Central memory CD4-positive, alpha-beta T cell (primary cell): Measurements from ENCODE around the gene TTC3.
"Not testable (repeated sequence)": the region's sequence is repeated elsewhere in the genome, so short reads cannot be mapped to it uniquely, and the experiment has no call there.

Experiments used
- DNase-seq: peaks from one replicate; pipeline ENCODE4 v3.0.0; 2022

TTC3 gene

DNA sequence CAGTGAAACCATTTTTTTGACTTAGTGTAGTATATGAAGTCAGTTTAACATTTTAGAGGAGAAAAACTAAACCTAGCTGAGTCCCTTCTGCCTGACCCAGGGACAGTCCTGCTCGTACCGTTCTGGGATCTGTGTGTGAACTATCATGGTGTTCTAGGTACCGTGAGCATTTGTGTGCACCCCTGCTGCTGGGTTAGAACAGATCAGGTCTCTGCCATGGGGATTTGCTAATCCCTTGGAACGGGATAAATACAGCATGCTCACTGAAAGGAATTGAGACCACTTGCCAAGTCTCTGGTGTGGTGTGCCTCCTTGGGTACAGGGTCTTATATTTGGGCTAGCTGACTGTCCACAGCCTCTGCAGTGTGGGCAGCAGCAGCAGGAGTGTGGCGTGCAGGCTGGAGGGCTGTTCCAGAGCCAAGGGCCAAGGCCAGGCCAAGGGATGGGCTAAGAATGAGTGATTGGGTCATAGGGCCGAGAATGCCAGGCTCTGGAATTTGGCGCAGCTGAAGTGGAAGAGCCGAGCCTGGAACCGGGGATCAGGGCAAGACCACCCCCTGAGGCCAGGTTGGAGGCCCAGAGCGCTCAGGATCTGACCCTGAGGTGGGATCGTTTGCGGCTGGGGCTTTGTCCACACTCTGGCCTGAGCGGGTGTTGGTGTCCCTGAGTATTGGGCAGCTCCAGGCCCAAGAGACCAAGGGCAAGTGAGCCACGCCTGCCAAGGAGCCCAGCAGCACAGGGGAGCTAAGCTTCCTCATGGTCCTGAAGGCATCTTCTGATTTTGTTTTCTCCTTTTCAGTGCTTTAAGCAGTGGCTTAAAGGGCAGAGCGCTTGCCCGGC is 127.8 kb downstream of the TTC3 start:
- DNase-seq = no peak

DNA sequence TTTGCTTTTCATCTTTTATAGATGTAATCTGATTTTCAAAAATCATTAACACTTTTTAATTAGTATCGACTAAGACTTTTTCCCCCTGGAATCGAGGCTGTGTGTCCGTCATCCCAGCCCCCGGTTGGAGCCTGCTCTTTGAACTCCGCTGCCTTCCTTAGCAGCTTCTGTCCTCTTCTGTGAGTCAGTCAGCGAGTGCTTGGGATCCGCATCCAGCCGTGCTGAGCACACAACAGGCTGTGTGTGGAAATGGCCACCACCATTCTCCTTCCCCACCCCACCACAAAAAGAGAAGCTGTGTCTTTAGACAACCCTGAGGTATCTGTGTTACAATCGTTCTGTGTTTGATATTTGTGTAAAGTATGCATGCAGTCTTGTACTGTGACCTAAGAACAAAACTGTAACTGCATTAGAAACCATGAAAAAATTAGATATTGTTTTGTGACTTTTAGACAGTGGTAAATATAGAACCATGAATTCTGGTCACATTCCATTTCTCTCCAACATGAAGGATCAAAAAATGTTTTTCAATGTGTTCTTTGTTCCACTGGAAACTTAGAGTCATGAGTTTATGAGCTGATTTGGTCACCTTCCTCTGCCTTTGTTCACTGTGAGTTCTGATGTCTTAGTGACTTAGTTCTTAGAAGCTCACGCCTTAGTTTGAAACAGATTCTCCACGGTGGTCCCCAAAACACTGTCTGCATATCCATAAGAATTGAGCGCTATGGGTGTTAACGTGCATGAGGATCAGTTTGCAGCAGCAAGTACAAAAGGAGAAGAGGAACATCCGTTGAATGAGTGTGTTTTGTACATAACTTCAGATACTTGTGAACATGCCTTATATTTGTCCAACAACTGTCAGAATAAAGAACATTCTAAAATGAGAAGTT is 129.4 kb downstream of the TTC3 start:
- DNase-seq = no peak

DNA sequence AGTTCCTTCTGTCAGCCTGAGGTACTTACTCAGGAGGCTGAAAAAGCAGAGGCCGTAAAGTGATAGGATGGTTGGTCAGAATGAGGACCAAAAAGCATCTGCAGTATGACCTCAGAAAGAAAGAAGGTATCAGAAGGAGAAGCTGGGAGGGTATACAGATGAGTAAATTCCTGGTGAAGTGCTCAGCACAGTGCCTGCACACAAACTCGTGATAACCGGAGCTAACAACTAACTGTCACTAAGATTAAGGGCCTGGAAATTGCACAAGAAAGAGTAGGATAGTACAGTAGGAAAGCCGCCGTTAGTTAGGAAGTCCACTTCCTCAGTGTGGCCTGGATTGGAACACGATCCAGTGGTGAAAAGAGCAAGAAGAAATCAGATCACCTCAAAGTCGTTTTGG is 131.5 kb downstream of the TTC3 start:
- no peak for DNase-seq

DNA sequence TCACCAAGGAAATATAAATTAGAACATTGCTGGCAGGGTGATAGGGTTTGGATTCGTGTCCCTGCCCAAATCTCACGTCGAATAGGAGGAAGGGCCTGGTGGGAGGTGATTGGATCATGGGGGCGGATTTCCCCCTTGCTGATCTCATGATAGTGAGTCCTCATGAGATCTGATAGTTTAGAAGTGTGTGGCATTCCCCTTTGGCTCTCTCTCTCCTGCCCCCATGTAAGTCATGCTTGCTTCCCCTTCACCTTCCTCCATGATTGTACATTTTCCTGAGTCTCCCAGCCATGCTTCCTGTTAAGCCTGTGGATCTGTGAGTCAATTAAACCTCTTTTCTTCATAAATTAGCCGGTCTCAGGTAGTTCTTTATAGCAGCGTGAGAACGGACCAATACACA is 133.4 kb downstream of the TTC3 start:
- no peak for DNase-seq

DNA sequence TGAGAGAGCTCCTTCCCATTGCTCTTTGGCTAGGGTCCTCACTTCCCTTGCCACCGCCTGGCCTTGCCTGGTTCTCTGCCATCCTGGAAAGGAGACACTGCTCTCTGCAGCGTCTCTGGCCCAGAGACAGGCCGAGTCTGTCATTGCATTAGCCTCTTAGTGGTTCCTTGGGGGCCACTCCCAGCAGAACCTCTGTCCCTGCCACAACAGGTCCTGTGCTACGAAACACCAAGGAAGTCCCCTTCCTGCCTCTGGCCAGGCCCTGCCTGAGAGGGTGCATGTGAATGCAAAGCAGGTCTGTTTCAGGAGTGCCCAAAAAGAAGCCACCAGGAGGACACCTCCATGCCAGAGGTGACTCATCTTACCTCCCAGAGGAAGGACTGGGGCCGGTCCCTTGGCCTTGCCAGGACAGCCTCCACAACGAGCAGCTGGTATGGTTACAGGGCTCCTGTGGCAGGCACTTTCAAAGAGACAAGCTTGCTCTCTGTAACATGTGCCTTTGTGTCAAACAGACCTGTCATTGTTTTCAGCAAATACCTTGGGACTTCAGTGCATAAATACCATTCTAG is 134.5 kb downstream of the TTC3 start:
- DNase-seq = no peak

DNA sequence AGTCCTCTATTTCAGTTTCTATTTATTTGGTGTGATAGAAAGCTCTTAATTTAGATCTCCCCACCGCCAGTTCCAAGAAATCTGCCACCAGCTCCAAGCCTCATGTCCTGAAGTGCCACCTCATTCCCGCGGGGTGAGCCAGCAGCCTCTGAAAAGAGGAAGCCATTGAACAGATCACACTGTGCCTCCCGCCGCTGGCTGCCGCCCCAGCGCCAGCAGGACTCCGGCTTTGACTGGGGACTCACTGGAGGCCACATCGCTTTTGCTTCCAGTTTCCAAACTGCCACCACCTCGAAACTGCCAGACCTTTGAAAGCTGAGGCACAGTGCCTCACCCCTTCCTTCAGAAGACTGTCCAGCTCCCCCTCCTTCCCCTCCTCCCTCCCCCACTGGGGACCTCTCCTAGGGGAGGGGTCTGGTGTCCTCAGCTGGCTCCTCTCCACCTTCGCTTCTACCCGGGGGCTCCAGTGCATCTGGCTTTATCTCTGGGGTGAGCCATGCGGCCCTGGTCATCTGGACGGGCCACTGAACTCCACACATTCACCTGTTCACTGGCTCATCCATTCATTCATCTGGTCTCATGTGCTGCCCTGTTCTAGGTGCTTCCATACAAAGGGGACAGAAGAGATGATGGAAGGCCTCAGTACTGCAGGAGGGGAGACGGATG is 135.1 kb downstream of the TTC3 start:
- no peak for DNase-seq

DNA sequence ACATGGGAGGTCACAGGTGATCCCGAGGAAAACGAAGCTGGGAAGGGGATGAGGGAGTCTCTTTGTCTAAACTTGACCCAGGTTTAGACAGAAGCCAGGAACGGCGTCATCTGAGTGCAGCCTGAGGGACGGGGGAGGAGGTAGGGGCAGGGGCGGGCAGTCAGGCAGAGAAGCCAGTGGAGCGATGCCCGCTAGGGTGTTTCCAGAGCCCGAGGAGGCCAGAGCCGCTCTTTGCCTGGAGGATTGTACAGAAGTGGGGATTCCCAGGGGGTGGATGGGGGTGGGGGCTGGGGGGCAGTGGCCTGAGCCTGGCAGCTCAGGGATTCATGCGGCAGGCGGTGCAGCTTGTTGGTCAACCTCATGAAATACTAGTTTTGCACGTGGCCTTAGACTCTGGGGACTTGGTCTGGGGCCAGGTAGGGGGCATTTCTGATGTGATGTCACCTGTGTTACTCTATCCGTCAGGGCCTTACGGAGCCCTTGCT is 135.7 kb downstream of the TTC3 start:
- no peak for DNase-seq

DNA sequence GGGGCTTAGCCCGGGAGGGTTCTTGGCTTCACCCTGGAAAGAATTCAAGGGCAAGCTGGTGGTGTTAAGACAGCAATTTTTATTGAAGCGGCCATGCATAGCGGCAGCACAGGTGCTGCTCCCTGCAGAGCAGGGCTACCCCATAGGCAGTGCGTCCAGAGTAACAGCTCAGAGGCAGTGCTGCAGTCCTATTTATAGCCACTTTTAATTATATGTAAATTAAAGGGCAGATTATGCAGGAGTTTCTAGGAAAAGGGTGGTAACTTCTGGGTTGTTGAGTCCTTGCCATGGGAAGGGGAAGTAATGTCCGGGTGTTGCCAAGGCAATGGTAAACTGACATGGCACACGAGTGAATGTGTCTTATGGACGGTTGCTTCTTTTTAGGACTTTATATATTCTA is 137.1 kb downstream of the TTC3 start:
- no peak for DNase-seq

DNA sequence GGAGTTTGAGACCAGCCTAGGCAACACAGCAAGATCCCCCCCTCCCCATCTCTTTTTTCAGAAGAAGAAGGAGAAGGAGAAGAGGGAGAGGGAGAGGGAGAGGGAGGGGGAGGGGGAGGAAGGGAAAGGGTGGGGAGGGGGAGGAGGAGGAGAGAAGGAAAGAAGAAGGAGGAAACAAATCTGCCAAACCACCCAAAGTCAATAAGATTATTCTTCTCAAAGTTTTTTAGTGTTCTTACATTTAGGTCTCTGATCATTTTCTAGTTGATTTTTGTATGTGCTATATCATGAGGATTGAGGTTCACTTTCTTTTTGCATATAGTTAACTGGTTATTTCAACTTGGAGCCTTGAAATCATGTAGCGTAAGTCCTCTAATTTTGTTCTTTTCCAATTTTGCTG is 137.7 kb downstream of the TTC3 start:
- no peak for DNase-seq

DNA sequence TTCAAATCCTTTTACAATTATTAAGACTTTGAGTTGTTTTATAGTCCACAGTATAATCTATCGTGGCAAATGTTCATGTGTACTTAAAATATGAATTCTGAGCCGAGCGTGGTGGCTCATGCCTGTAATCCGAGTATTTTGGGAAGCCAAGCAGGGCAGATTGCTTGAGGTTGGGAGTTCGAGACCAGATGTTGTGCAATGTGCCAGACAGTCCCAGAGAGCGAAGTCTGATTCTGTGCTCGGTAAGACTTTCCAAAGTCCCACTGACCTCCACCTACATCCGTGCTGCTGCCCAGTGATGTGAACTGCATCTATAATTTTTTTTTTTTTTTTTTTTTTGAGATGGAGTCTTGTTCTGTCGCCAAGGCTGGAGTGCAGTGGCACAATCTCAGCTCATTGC is 141.9 kb downstream of the TTC3 start:
- no peak for DNase-seq

DNA sequence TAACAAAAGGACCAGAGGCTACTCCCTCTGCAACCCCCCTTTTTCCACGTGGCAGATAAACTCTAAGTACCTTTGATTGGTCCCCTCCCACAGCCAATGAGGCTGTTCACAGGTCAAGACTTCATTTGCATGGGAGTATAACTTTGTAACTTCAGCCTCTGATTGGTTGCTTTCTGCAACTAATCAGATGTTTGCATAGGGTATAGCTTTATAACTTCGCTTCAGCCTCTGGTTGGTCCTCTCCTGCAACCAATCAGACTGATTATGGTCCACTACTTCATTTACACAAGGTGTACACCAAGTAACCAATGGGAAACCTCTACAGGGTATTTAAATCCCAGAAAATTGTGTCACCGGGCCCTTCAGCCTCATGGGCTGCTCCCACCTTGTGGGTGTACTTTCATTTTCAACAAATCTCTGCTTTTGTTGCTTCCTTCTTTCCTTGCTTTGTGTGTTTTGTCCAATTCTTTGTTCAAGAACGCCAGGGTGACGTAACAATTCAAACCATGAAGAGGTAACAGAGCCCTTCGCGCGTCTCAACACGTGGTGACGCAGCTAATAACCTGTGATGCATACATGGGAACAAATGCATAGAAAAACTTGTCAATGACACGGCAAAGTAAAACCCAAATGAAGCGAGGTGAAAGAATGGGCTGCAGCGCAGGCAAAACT is 146.8 kb downstream of the TTC3 start:
- peak; percentile 23 for DNase-seq

DNA sequence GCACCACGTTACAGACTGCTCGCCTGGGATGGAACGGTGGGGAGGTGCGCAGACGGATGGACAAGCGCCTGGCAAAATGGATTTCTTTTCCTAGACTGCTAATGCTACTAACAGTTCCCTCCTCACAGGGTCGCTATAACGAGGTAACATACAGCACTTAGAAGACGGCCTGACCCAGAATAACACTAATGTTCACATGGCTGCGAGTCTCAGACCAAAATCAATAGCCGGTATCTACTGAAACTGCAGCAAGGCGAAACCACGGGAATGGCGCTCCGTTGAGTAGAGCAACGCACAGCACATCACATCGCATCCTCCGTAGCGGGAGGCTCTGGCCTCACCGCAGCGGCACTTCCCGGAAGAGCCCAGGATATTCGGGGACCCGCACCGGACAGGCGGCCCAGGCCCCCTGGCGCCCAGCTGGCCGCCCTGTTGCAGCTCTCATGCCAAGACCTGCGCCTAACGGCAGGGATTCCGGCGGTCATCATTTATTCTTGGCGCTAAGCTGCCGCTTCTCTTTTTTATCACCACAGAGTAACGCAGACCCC is 147.5 kb downstream of the TTC3 start:
- DNase-seq = peak; percentile 38

DNA sequence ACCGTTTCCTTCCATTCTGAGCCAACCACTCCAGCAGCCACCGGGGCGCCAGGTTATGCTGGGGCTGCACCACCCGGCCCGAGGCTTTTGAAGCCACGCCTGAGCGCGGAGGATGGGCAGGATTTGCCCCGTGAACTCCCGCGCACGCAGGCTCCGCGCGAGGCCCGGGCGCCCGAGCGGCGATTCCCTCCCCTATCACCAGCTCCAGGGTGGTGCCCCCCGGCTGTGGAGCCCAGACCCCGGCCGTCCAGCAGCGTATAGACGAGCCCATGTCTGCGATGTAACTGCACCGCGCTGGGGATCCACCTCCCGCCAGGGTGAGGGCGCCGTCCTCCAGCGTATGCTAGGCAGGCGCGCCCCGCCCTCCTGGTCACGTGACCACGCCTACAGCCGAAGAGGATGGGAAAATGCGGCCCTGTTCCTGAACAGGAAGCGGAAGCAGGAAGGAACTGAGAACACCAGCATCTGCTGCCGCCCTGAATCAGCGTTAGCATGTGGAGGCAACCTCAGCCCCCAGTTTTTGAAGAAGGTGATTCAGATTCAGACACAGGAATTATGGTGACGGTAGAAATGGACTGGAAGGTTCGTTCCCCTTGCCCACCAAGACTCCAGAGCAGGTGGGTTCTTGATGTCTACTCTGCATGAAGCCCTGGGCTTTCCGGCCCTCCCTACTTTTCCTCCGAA is 148.1 kb downstream of the TTC3 start:
- DNase-seq = peak; percentile 88

DNA sequence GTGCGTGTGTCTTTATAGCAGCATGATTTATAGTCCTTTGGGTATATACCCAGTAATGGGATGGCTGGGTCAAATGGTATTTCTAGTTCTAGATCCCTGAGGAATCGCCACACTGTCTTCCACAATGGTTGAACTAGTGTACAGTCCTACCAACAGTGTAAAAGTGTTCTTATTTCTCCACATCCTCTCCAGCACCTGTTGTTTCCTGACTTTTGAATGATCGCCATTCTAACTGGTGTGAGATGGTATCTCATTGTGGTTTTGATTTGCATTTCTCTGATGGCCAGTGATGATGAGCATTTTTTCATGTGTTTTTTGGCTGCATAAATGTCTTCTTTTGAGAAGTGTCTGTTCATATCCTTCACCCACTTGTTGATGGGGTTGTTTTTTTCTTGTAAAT is 149.2 kb downstream of the TTC3 start:
- not testable (repeated sequence) for DNase-seq

DNA sequence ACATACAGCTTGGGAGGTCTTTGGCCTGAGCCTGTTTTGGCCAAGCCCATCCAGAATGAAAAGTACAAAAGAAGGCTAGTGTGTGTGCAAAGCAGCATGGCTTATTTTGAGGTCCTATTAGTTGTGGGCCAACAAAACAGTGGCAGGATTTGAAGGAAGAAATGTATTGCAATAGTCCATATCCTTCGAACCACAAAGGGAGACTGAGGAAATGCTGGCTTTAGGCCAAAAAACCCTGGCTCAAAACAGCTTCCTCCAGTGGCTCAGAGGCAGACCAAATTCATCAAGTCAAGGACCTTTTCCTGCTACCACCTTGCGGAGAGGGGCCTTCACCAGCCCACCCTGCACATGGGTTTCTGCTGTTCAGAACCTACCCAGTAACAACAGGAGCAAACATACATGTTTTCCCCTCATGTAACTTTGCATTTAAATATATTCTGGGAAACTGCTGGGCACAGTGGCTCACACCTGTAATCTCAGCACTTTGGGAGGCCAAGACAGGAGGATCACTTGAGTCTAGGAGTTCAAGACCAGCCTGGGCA is 150.8 kb downstream of the TTC3 start:
- DNase-seq = no peak

DNA sequence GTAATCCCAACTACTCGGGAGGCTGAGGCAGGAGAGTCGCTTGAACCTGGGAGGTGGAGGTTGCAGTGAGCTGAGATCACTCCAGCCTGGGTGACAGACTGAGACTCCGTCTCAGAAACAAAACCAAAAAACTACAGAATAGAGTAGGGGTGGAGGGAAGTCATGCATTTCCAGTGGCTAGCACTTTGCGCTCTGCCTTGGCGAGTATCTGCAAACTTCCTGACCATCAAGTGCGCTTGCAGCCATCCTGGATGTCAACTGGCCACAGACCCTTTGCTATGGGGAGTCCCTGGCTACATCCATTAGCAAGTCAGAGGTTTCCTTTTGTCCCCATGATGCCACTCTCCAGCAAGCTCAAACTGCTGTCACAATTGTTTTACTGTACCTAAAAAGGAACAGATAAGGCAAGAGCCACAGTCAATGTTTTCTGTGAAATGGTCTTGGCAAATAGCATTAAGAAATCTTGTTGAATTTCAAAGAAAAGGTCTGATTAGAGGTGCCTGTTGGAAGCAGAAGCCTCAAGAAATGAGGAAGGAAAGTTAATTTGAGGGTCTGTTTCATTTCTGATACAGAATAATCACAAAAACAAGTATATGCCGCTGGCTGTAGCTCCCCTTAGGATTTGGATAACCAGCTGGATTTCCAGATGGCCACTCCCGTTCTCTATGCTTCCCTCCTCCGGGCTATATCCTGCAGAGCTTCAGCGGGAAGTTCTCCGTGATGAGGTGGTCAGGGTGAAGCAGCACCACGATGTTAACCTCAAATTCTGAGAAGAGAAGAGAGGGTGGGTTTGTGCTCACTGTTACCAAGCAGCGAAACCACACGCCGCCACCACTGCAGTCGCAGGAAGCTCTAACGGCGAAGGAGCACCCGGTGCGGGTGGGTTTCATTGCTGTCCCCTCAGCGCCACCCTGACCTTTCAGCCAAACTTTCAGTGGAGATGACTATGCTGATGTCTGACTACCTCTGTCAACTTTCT is 152.1 kb downstream of the TTC3 start:
- peak; percentile 35 for DNase-seq

DNA sequence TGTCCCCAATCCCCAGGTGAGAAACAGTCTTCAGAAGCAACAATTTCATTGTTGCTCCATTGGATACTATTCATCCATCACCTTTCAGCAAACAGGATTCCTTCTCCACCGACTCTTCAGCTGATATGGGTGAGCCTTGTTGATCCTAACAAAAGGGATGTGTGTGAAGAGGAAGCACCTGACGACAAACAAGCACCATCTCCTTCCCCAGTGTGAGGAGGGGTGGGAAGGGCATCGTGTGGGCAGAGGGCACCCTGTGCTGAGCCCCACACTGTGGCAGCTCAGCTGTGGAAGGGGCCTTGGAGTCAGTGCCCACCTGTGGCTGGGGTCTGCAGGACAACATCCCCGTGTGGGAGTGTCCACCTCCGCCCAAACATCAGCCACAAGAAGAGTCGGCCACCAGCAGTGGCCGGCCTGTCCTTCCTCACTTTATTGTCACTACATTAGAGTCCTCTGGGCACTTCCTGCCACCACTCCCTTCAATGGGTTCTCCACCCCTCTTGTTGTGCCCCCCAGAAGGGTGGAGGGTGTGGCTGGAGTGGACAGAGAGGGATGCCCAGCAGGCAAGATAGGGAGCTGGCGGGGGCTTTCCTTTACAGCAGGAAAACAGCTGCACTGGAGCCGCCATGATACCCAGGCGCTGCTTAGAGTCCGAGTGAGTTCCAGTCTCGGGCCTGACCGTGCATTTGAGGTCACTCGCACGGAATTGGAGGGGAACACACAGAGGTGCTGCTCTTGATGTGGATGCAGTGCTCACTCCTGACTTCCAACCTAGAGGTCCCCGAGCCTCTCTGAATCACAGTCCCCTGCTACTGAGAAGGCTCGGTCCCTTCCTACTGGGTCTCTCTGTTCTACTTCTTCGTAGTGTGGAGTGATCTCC is 153.2 kb downstream of the TTC3 start:
- DNase-seq = no peak

DNA sequence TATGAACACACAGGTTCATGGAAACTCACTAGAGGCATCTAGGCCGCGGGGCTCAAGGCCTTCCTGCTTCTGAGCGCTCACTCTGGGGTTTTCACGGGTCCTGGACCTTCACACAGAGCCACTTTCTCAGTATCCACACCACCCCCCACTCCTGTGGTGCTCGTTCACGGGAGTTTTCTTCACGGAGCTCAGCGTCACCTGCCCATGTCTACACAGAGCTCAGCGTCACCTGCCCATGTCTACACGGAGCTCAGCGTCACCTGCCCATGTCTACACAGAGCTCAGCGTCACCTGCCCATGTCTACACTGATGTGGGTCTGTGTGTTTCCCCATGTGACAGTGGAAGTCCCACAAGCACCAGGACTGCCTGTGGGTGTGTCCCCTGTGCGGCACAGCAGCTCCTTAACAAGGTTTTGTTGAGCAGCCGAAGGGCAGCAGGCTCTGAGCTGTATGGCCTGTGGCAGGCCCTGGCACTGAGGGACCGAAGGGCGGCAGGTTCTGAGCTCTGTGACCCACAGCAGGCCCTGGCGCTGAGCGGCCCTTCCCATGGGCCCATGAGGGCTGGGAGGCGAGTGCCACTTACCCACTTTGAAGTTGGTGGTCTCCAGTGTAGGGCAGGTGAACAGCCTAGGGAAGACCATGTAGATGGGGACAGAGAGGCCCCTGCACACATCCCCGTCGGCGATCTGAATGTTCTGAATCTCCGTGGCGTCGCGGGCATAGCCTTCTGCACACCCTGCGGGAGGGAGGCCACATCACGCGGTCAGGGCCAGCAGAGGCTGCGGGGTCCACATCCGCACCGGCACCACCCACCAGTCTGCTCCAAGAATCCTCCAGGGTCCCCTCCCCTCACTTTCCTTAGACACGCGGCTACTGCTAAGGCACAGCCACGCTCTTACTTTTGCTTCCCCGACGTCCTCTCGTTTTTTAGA is 154.3 kb downstream of the TTC3 start:
- no peak for DNase-seq
